ENCODE data around the gene PAX9.
A peak's percentile ranks its signal among the peaks of the same experiment; 100 is the strongest.

The PAX9 gene

GRCh38 chr14:36659010-36659821 lies 2.4 kb upstream of the PAX9 start:
- TF ChIP-seq, protein P1, sequence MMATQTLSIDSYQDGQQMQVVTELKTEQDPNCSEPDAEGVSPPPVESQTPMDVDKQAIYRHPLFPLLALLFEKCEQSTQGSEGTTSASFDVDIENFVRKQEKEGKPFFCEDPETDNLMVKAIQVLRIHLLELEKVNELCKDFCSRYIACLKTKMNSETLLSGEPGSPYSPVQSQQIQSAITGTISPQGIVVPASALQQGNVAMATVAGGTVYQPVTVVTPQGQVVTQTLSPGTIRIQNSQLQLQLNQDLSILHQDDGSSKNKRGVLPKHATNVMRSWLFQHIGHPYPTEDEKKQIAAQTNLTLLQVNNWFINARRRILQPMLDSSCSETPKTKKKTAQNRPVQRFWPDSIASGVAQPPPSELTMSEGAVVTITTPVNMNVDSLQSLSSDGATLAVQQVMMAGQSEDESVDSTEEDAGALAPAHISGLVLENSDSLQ (IDR thresholded peaks at IDR 0.05) = no peak
- TF ChIP-seq SUZ12 (IDR thresholded peaks at IDR 0.05) = no peak
- no peak for TF ChIP-seq ARNT (IDR thresholded peaks at IDR 0.05)
- no peak for TF ChIP-seq ZNF384 (IDR thresholded peaks at IDR 0.05)
- no peak for TF ChIP-seq CTBP1 (IDR thresholded peaks at IDR 0.05; ENCODE audit: borderline replicate concordance)
- TF ChIP-seq FOXA1 (IDR thresholded peaks at IDR 0.05) = no peak
- no peak for TF ChIP-seq HDGF (IDR thresholded peaks at IDR 0.05; ENCODE audit: borderline replicate concordance)
- no peak for TF ChIP-seq TARDBP (IDR thresholded peaks at IDR 0.05)
- no peak for TF ChIP-seq ELF4 (IDR thresholded peaks at IDR 0.05)
- no peak for TF ChIP-seq L3MBTL2 (conservative IDR thresholded peaks at IDR 0.05)
- no peak for TF ChIP-seq NFRKB (IDR thresholded peaks at IDR 0.05)
- no peak for TF ChIP-seq BHLHE40 (IDR thresholded peaks at IDR 0.05; ENCODE audit: borderline replicate concordance)
- TF ChIP-seq LEF1 (IDR thresholded peaks at IDR 0.05; ENCODE audit: borderline replicate concordance) = no peak
- TF ChIP-seq FOXM1 (IDR thresholded peaks at IDR 0.05; ENCODE audit: borderline replicate concordance) = no peak
- no peak for TF ChIP-seq FOXK2 (IDR thresholded peaks at IDR 0.05)
- ChIA-PET POLR2A (no interaction called here), CTCF (interaction anchor here (1.3 kb wide), 2 partner anchors 11 kb away, joined by 4 read pairs; no protein-coding TSS in a partner anchor)
- no peak for DNase-seq (ENCODE audit: extremely low spot score)

- no peak for DNase-seq (ENCODE audit: extremely low spot score)
- CTCF ChIA-PET = interaction anchor here (1.3 kb wide), 1 partner anchor 12 kb away, joined by 4 read pairs; no protein-coding TSS in a partner anchor
- TF ChIP-seq ARNT (IDR thresholded peaks at IDR 0.05) (no peak), FOXA1 (IDR thresholded peaks at IDR 0.05) (no peak), HDGF (IDR thresholded peaks at IDR 0.05; ENCODE audit: borderline replicate concordance) (no peak), SP1 (IDR thresholded peaks at IDR 0.05) (no peak), NFRKB (IDR thresholded peaks at IDR 0.05) (no peak), TARDBP (IDR thresholded peaks at IDR 0.05) (no peak), BHLHE40 (IDR thresholded peaks at IDR 0.05; ENCODE audit: borderline replicate concordance) (no peak), LEF1 (IDR thresholded peaks at IDR 0.05; ENCODE audit: borderline replicate concordance) (no peak)
- TF ChIP-seq, protein P1 (IDR thresholded peaks at IDR 0.05) = no peak
- POLR2A ChIA-PET = no interaction called here
Measured at GRCh38 chr14:36659822-36660735, 1.6 kb upstream of the PAX9 start.

DNA sequence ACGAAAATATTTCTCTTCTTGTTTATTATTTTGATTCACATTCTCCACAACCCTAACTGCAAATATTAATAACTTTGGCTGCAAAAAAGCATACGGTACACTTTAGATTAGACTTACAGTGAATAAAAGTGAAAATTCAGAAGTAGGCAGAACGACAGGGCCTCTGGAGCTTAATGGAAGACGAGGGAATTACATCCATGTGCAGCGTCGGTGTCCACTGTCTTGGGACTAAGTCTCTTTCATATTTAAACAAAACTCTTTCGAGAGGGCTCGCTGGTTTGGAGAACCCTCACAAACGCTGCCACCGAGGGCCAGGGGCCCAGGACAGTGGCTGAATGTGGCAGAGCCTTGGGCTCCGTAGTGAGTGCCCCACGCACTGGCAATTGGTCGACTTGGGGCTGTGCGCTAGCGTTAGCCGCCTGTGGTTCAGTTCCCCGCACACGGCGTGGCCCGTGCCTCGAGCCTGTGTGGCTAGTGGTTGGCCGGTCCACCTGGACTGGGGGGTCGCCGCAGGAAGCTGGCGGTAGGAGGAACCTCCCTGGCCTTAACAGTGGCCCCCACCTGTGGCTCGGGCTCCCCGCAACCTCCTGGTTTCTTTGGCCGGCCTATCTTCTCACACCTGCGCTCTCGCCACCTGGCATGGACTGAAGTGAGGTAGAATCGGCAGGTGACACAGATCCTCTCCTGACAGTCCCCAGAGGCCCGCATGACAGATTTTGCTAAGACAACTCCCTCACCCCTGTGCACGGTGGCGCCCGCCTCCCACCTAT lies 739 bp upstream of the PAX9 start:
- ChIA-PET POLR2A (interaction anchor here (0.9 to 1.5 kb wide), 5 partner anchors 12 to 482 kb away, joined by 3 to 17 read pairs (median 3); no protein-coding TSS in a partner anchor), CTCF (interaction anchor here (0.7 to 1.3 kb wide), 3 partner anchors 13 to 87 kb away, joined by 3 to 6 read pairs (median 4); no protein-coding TSS in a partner anchor)
- no peak for DNase-seq (ENCODE audit: extremely low spot score)
- no peak for TF ChIP-seq ARNT (IDR thresholded peaks at IDR 0.05)
- no peak for TF ChIP-seq CTBP1 (IDR thresholded peaks at IDR 0.05; ENCODE audit: borderline replicate concordance)
- TF ChIP-seq, protein P1 (IDR thresholded peaks at IDR 0.05) = no peak
- TF ChIP-seq FOXK2 (IDR thresholded peaks at IDR 0.05) = no peak
- no peak for TF ChIP-seq BHLHE40 (IDR thresholded peaks at IDR 0.05; ENCODE audit: borderline replicate concordance)
- TF ChIP-seq ELF4 (IDR thresholded peaks at IDR 0.05) = no peak
- no peak for TF ChIP-seq L3MBTL2 (conservative IDR thresholded peaks at IDR 0.05)
- TF ChIP-seq HDGF (IDR thresholded peaks at IDR 0.05; ENCODE audit: borderline replicate concordance) = no peak
- no peak for TF ChIP-seq TARDBP (IDR thresholded peaks at IDR 0.05)
- no peak for TF ChIP-seq NFRKB (IDR thresholded peaks at IDR 0.05)
- no peak for TF ChIP-seq SP1 (IDR thresholded peaks at IDR 0.05)
- no peak for TF ChIP-seq FOXA1 (IDR thresholded peaks at IDR 0.05)
- TF ChIP-seq SUZ12 (IDR thresholded peaks at IDR 0.05) = no peak
- TF ChIP-seq LEF1 (IDR thresholded peaks at IDR 0.05; ENCODE audit: borderline replicate concordance) = no peak
- TF ChIP-seq FOXM1 (IDR thresholded peaks at IDR 0.05; ENCODE audit: borderline replicate concordance) = no peak
- TF ChIP-seq ZNF384 (IDR thresholded peaks at IDR 0.05) = no peak

- ChIA-PET CTCF (interaction anchor here (0.6 to 1.1 kb wide), 2 partner anchors 24 to 85 kb away, joined by 3 to 6 read pairs; no protein-coding TSS in a partner anchor), POLR2A (interaction anchor here (1.0 to 1.5 kb wide), 2 partner anchors 13 to 271 kb away, joined by 5 to 17 read pairs; no protein-coding TSS in a partner anchor)
- TF ChIP-seq SP1 (IDR thresholded peaks at IDR 0.05) (no peak), L3MBTL2 (conservative IDR thresholded peaks at IDR 0.05) (peak; percentile 49; the same call in 1 of the 2 replicates), FOXM1 (IDR thresholded peaks at IDR 0.05; ENCODE audit: borderline replicate concordance) (no peak)
- no peak for DNase-seq (ENCODE audit: extremely low spot score)
Measured at GRCh38 chr14:36662258-36662542, 540 bp downstream of the PAX9 start.

All from HEK293T (cell line).